A549 (cell line): ENCODE data around the gene COQ9.

Experiments
- CEBPB ChIP-seq, 2 experiments: fragments of >200 bp in 1 of 2; sonication (Bioruptor Twin) in 1 of 2; formaldehyde crosslinking in 1 of 2; IDR thresholded peaks; 2 replicates each; pipeline ENCODE4 v1.6.1; 2012 to 2016
- CTCF ChIP-seq: fragments of >200 bp; sonication (Bioruptor Twin); formaldehyde crosslinking; IDR thresholded peaks from 3 replicates; pipeline ENCODE4 v1.5.1; 2016
- PHF8 ChIP-seq: fragments of 200-600 bp; sonication (generic); IDR thresholded peaks from 2 replicates; pipeline ENCODE4 v1.6.1; 2016; ENCODE audit warnings: low read depth, mild to moderate bottlenecking, antibody characterized with exemption, moderate library complexity, borderline replicate concordance
- POLR2A ChIP-seq: IDR thresholded peaks from 2 replicates; pipeline ENCODE4 v1.6.1; 2012; ENCODE audit warnings: mild to moderate bottlenecking, low read length
- REST ChIP-seq: fragments of 200-600 bp; sonication (generic); IDR thresholded peaks from 2 replicates; pipeline ENCODE4 v1.6.1; 2016; ENCODE audit warnings: antibody characterized with exemption, mild to moderate bottlenecking, moderate library complexity
- SMC3 ChIP-seq: fragments of >200 bp; sonication (Bioruptor Twin); formaldehyde crosslinking; IDR thresholded peaks from 3 replicates; pipeline ENCODE4 v1.6.1; 2018; ENCODE audit warnings: inconsistent platforms
- ZC3H11A ChIP-seq: fragments of 450-650 bp; IDR thresholded peaks from 2 replicates; pipeline ENCODE4 v1.6.1; 2014; ENCODE audit warnings: antibody characterized with exemption, mild to moderate bottlenecking
- TF ChIP-seq, protein P1 (sequence below): fragments of 150-350 bp; IDR thresholded peaks from 2 replicates; pipeline ENCODE4 v1.6.1; 2014; ENCODE audit warnings: low read depth, mild to moderate bottlenecking, low read length
- TF ChIP-seq, protein P2 (sequence below): fragments of >200 bp; sonication (Bioruptor Twin); formaldehyde crosslinking; IDR thresholded peaks from 2 replicates; pipeline ENCODE4 v1.6.1; 2016
- TF ChIP-seq, protein P3 (sequence below): IDR thresholded peaks from 2 replicates; pipeline ENCODE4 v1.6.1; 2012

DNA sequence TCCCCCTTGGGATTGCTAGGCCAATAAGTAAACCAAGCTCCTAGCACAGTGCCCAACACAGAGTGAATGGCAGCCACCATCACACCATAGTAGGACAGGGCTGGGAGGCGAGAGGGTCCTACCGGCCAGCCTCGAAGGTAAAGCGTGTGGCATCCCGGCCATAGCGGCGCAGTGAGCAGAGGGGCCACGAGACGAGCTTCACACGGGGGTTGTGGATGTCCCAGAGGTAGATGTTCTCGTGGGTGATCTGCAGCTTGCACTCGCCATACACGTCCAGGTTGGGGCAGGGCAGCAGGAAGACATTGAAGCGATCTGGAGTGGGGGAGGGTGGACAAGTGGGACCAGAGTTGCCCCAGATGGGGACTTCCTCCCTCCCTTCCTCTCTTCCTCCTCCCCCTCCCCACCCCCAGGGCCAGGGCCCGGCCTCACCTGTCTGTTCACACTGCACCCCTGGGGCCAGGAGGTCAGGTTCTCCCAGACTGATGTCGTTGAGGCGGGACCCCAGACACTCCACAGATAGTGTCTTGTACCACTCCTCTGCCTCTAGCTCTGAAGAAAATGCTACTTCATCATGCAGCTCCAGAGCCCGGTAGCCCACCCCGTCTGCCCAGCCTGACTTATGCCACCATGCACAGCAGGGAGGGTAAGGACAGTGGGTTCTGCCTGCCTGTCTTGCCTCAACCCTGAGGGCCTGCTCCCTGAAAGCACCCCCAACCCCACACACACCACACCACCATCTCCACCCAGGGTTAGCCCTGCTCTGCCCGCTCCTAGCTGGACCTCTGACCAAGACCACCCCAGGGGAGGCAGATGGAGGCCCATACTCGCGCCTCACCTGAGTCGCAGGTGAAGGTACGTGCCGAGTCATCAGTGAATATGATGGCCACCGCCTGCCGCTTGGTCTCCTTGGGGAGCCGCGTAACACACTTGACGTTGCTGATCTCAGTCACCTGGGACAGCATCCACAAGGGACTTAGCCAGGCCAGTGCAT is 27.7 kb downstream of the COQ9 start:
- TF ChIP-seq CTCF (no peak), CEBPB (IDR thresholded peaks at IDR 0.05) (no peak), REST (no peak), SMC3 (no peak), POLR2A (no peak), PHF8 (no peak), ZC3H11A (no peak)
- TF ChIP-seq, protein P1, sequence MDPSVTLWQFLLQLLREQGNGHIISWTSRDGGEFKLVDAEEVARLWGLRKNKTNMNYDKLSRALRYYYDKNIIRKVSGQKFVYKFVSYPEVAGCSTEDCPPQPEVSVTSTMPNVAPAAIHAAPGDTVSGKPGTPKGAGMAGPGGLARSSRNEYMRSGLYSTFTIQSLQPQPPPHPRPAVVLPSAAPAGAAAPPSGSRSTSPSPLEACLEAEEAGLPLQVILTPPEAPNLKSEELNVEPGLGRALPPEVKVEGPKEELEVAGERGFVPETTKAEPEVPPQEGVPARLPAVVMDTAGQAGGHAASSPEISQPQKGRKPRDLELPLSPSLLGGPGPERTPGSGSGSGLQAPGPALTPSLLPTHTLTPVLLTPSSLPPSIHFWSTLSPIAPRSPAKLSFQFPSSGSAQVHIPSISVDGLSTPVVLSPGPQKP: no peak
- TF ChIP-seq, protein P2, sequence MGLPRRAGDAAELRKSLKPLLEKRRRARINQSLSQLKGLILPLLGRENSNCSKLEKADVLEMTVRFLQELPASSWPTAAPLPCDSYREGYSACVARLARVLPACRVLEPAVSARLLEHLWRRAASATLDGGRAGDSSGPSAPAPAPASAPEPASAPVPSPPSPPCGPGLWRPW: no peak
- TF ChIP-seq, protein P3, sequence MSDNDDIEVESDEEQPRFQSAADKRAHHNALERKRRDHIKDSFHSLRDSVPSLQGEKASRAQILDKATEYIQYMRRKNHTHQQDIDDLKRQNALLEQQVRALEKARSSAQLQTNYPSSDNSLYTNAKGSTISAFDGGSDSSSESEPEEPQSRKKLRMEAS: no peak
